VCaP (cell line): Measurements from ENCODE around the gene ADSS1.

Experiments
- H3K27ac ChIP-seq: fragments of 450-650 bp; 2 replicates; pipeline ENCODE4 v1.5.1; 2017
- TF ChIP-seq, protein P1 (sequence below): fragments of 450-650 bp; conservative IDR thresholded peaks from 2 replicates; pipeline ENCODE4 v1.5.1; 2017; ENCODE audit warnings: mild to moderate bottlenecking, moderate library complexity

The ADSS1 gene

DNA sequence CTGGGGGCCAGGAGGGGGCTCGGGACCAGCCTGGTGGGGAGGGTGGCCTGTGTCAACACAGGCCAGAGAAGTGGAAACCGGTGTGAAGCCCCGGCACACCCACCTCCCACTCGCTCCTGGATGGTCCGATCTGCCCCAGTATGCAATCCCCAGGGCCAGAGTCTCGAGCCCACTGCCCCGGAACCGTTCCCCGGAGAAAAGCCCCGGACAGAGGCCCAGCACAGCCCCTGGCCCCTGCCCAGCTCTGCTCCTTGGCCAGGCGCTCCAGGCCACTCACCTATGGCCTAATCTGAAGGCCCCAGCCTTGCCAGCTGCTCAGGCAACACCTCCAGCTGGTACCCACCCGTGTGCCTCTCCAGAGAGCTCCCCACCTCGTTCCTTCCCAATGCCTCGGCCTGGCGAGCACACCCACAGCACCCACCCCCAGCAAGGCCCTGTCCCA lies 53.8 kb downstream of the ADSS1 start:
- no peak overlapping the region for H3K27ac ChIP-seq
- TF ChIP-seq, protein P1, sequence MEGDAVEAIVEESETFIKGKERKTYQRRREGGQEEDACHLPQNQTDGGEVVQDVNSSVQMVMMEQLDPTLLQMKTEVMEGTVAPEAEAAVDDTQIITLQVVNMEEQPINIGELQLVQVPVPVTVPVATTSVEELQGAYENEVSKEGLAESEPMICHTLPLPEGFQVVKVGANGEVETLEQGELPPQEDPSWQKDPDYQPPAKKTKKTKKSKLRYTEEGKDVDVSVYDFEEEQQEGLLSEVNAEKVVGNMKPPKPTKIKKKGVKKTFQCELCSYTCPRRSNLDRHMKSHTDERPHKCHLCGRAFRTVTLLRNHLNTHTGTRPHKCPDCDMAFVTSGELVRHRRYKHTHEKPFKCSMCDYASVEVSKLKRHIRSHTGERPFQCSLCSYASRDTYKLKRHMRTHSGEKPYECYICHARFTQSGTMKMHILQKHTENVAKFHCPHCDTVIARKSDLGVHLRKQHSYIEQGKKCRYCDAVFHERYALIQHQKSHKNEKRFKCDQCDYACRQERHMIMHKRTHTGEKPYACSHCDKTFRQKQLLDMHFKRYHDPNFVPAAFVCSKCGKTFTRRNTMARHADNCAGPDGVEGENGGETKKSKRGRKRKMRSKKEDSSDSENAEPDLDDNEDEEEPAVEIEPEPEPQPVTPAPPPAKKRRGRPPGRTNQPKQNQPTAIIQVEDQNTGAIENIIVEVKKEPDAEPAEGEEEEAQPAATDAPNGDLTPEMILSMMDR = no peak

DNA sequence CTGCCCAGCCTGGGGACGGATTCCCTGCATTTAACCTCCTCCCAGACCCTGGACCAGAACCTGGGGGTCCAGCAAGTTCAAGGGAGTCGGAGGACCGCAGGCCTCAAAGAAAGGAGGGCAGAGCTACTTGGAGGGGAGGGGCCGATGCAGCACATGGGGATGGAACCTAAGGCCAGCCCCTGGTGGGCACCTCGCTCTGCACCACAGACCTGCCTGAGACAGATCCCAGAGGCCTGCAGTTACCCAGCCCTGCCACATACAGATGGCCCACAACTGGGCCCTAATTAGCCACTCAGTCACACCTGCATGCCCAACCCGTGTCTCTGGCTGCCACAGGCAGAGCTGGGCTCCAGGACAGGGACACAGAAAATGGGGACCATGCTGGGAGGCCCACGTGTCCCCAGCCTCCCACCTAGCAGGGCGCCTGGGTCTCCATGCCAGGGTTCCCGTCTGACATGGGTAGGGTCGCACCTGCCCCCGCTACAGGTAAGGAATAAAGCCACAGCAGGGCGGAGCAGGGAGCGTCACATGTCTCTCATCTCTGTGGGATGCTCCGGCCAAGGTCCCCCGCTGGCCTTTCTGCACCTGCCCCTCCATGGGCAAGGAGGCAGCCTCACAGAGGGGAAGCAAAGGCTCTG lies 54.8 kb downstream of the ADSS1 start:
- H3K27ac ChIP-seq = no peak overlapping the region
- TF ChIP-seq, protein P1 = no peak

DNA sequence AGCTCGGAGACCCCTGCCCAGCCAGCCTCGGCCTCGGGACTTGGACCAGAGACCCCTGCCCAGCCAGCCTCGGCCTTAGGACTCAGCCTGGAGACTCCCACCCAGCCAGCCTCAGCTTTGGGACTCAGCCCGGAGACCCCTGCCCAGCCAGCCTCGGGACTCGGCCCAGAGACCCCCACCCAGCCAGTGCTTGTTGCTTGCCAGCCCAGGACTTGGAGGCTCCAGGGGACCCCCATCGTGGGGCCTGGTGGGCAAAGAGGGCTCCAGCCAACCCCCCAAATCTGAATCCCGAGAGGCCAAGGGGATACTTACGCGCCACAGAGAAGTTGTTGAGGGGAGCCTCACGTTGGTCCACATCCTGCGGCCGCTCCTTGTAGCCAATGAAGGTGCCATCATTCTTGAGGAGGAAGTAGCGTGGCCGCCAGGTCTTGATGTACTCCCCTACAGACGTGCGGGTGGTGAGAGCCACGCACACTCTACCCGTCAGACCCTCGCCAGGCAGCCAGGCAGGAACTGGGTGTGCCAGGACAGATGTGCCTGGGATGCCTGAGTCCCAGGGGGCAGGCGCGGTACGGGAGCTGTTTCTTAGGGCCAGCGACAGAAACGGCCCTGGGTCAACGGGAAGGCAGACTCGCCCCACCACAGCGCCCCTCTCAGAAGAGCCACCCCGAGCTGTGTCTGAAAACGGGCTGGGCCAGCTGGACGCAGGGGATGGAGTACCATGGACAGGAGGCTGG lies 55.9 kb downstream of the ADSS1 start:
- TF ChIP-seq, protein P1 = no peak
- H3K27ac ChIP-seq = no peak overlapping the region

DNA sequence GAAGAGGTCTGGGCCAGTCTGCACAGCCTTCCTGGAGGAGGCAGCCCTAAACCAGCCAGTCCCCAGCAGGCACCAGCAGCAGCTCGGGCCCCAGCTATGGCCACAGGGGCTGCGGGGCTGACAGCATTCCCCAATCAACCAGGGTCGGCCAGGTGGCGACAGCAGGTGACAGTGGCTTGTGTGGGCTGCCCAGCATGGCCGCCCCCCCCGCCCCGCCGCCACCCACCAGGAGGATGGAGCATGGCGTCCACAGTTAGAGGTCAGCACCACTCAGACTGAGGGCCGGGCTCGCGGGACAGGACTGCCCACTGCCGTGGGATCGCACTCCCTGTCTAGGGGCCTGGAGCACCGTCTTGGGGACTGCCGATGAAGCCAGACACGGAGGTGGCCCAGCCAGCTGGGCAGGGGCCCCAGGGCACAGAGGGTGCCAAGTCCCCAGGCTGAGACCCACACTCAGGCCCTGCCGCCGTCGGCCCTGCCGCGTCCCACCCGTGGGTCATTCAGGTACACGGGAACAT lies 56.5 kb downstream of the ADSS1 start:
- no peak overlapping the region for H3K27ac ChIP-seq
- TF ChIP-seq, protein P1 = no peak

DNA sequence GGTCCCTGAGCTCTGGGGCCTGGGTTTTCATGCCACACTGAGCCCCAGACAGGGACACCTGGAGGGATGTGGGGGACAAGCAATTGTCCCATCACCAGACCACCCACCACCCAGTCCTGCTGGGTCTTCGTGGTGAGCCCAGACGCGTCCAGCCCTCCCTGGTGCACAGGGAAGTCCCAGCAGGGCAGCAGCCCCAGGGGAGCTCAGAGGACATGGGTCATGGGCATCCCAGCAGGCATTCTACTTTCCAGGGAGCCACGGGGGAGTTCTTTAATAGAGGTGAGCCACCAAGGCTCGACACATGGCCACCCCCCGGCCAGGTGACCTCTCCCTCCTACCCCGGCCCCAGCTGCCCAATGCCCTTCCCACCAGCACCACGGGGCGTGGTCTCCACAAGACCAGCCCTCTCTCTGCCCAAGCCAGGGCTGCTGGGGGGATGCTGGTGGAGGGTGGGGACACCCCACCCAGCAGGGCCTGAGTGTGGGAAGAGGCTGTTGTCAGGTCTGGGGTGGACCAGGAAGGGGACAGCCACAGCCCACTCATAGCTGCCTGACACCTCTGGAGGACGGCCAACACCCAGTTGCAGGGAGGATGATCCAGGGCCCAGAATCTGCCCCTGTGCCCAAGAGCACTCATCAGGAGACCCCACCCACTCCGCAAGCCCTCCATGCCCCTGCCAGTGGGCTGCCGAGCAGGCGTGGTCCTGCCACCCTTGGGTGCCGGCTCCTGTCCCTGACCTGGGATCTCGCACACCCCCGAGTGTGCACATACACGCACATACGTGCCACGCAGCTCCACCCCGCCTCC lies 57.4 kb downstream of the ADSS1 start:
- H3K27ac ChIP-seq = no peak overlapping the region
- TF ChIP-seq, protein P1 = no peak

DNA sequence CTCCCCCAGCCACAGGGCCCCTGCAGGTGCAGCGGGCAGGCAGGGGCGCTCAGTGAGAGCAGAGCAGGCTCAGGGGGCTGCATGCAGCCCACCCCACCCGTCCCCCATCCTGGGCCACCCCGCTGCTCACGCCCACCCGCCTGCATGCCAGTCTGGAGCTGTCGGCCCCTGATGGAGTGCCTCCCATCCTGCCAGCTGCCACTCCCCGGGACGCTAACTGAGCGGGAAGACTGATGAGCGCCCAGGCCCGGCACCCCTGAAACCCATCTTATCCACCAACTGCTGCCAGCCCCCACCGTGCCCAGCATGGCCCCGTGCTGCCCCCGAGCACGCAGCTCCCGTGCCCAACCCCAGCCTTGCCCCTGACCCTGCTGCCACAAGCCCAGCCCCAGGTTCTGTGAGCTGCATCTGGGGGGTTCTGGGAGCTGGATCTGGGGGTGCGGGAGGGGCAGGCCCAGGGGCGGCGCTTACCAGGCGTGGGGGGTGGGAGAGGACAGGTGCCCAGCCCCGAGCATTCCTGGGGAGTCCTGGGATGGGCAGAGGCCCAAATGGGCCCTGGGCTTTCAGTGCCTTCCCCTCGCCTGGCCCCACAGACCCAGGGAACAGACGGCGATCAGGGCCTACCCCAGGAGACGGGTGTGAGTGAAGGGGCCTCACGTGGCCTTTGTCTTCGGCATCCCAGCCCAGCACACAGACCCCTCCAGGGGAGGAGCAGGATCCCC lies 58.2 kb downstream of the ADSS1 start:
- H3K27ac ChIP-seq = no peak overlapping the region
- TF ChIP-seq, protein P1 = no peak
